Dermis microvascular lymphatic vessel endothelial cell (primary cell): ENCODE measurements around the gene PCSK2. TPM values are rescaled to one million over a fixed set of nuclear protein-coding genes. Genes with fewer than 3 reads are reported as not detected.
"Not testable (repeated sequence)": the region's sequence is repeated elsewhere in the genome, so short reads cannot be mapped to it uniquely, and the experiment has no call there.

Source experiments
- DNase-seq, 2 donors: peaks; one replicate each; pipeline versions ENCODE4 v3.0.0 to v3.0.0-alpha.2; 2010; ENCODE audit warnings: low read depth in 2 of 2
- total RNA-seq: library from RNA; depleted of rRNA; stranded (reverse); fragments of >200 nt; gene quantifications from 2 replicates; pipeline ENCODE4 v1.2.1, GENCODE V29; 2014

Gene PCSK2, protein sequence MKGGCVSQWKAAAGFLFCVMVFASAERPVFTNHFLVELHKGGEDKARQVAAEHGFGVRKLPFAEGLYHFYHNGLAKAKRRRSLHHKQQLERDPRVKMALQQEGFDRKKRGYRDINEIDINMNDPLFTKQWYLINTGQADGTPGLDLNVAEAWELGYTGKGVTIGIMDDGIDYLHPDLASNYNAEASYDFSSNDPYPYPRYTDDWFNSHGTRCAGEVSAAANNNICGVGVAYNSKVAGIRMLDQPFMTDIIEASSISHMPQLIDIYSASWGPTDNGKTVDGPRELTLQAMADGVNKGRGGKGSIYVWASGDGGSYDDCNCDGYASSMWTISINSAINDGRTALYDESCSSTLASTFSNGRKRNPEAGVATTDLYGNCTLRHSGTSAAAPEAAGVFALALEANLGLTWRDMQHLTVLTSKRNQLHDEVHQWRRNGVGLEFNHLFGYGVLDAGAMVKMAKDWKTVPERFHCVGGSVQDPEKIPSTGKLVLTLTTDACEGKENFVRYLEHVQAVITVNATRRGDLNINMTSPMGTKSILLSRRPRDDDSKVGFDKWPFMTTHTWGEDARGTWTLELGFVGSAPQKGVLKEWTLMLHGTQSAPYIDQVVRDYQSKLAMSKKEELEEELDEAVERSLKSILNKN
- not detected in 2 replicates for total RNA-seq

DNA sequence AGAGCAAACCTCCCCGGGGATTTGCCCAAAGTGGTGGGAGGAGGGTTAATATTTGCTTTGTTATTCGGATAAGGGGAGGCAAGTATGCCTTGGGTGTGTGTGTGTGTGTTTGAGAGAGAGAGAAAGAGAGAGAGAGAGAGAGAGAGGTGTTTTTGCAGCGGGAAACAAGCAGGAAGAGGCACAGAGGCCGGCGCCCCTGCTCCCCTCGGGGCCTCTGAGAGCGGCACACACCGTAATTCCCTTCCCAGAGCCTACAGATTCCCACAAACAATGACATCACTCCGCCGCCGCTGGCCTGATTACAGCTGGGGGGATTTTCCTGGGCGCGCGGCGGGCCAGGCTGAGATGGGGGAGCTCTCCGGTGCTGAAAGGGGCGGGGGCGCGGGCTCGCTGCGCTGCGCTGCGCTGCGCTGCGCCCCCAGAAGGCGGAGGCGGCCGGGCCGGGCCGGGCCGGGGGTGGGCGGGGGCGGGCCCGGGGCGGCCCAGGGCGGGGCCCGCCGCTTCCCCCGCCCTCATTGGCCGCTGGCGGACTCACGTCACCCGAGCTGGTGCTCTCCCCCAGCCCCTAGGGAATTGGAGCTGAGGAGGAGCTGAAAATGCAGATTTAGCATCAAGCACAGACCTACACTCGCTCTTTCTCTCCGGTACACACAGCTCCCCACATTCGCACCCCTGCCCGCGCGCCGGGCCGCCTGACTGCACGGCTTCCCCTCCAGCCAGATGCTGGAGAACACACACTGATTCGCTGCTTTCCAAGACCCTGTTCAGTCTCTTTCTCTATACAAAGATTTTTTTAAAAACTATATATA is at the start of gene PCSK2:
TSS of gene PCSK2 (plus strand) at position 631 of the 809 bp plus-strand sequence. CDS start 266 bp downstream, outside the sequence.
- DNase-seq, result peak in 1 of 2 donors; percentile 4

DNA sequence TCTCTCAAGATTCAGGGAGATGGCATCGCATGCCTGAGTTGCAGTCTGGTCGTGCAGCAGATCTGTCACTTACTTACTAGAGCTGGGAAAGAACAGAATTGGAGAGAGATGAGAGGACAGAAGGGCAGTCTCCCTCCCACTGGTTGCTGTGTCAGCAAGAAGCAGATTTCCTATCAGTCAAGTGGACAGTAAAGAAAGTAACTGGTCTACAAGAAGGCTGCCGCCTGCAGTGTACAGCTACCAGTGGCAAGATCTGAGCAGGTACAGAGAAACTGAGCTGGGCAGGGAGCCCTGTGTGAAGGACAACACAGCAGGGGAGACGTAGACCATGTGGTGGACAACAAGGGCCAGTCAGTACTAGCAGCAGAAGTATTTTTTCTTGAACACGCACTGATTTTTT is 49.5 kb upstream of the PCSK2 start:
- DNase-seq, result no peak

DNA sequence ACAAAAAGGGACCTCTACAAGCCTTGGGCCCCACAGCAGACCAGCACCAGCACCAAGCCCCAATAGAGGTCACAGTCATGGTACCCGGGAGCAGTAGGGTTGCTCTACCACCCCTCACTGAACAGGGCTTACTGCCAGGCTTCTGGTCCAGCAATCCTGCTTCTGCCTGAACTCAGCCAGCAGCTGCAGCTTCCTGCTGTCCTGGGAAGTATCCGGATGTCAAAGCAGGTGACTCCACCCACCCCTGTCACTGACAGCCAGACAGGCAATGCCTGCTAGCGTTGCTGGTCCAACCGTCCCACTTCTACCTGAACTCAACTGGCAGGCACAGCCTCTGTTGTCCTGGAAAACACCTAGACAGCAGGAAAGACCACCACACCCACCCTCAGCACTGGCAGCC is 47.0 kb upstream of the PCSK2 start:
- no peak for DNase-seq

DNA sequence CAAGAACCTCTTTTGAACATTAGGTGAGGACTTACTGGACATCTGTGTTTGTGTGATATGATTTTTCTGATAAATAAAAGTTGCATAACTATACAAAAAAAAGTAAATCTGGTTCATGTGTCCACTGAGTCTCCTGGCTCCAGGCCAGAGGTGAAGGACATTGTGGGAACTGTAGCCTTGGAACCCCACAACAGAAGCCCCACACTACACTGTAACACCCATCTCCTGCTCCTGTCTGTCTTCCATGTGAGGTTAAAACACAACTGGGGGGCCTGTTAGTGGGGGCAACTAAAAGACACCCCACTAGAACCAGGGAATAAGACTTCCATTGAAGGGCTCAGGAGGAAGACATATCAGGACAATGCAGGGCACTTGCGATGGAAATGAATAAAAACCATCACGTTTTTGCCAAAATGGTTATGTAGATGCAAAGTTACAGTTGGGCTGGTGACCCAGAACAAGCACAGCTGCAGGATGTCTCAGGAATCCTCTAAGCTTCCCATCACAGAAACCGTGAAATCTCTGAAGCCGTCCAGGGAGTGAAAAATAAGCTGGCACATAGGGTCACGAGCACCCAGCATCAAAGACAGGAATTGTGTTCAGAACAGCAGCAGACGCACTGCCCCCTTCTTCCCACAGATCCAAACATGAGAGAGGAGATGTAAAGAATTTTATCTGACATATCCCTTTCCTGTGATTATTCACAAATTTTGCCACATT is 36.7 kb upstream of the PCSK2 start:
- no peak for DNase-seq

DNA sequence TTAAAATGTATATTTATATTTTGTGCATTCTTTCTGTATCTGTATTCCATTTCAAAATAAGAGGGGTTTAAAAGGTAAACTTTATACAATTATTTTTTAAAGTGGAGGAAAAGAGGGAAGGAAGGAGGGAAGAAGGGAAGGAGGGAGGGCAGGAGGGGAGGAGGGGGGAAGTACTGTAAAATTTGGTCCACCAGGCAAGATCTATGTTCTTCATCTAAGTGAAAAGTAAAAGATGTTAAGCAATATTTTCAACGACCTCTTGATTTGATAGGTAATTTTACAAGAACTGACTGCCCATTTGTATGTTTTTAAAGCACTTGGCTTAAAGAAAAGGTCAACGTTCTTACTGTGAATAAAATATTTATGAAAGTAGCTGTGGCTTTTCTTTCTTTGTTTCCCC is 29.8 kb upstream of the PCSK2 start:
- DNase-seq, result no peak

DNA sequence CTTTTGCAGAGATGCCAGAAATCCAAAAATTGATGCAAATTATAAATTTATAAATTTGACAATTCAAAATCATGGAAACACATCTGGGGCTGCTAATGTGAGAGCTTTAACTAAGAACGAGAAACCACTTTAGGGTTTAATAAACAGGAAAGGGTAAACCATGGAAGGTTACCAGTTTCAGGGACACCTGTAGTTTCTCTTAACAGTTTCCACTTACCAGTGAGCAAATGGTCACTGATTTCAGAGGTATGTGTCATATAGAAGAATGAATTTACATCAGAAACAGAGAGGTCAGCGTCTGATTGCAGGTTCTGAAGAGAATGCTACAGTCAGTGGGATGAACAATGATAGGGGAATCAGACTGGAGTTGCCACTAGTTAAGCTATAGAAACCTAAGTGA is 24.8 kb upstream of the PCSK2 start:
- no peak for DNase-seq

DNA sequence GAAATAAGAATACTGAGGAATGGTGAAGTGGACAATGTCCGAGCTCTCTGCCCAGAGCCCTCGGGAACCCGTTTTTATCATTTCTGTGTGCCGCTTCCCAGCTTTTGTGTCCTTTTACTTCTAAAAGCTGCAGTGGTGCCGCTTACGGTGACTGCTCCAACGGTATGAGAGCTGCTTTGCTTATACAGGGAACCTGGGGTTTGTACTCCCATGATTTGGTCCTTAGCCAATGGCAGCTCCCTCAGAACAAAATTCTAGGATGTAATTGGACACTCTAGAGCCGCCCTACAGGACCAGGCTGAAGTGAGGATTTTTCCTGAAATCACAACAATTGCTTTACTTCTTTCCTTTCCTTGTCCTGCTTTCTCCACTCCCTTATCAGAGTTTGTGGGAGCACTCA is 24.2 kb upstream of the PCSK2 start:
- DNase-seq, result no peak

DNA sequence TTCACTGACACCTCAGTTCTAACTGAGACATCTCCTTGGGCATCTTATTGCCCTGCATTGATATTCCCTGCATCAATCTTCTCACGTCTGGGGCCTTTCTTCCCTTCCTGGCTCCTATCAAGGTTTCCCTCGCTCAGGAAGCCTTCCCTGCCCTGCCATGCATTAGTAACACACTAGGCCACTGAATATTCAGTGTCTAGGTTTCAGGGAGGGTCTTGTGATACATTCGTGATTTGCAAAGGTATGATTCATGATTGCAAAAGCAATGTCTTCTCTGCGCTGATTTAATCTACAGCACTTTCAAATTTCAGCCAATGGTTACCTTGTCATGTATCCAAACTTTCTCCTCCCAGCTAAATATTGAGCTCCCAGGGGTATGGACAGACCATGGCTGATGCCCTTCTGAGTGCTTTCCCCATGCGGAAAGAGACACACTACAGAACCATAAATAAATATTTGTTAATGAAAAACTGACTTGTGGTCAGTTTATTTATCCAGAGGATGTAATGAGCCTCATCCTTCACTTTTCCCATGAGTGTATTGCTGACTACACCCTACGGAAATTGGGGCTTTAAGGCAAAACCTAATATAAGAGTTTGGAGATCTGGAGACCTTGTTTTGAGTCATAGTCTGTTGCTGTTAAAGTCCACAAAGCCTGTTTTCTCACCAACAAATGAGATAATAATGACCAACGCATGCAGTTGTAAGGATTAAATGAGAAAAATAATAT is 21.6 kb upstream of the PCSK2 start:
- DNase-seq, result no peak

DNA sequence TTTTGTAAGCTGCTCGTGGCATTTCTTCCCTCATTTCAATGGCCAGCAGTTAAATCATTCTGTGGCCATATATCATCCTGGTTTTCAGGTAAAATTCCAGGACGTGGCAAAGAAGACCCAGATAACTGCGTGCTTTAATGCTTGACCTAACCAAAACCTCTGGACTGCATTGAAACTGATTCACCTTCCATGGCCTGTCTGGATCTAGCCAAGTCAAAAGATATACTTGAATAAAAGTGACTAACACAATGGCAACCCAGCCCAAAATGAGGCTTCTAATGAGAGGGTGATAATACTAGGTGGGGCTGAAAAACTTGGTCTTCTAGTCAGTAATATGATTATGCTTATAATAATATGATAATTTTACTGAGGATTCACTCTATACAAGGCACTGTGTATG is 16.5 kb upstream of the PCSK2 start:
- no peak for DNase-seq

DNA sequence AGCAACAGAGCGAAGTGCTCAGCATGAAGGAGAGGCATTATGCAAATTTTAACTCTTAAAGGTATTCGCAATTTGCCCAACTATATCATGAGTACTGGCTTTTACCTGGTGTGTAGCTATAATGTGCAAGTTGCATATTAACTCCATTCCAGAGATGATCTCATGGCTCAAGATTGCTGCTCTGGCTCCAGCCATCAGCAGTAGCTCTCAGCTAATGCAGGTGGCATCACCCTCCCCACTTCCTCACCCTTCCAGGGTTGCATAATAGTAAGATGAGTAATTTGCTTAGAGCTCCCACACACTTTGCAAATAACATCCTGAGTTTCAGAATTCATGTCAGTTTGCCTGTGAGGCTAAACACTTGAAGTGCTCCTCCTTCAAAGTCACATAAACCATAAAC is 15.9 kb upstream of the PCSK2 start:
- no peak for DNase-seq

DNA sequence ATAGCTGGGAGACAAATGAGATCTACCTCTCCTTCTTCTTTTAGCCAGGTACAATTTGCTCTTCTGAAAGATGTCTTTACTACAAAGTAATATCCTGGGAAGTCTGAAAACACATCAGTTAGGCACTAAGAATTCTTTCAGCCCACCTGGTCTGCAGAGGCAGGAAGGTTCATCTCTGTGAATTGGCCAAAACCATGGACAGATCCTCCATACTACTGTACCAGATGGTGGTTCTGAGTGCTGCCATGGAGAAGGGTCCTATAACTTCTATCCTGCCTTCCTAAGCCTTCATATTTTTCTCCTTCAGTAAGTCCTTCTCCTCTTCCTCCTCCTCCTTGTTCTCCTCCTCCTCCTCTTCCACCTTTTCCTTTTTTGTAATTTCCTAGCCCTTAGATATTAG is 11.7 kb upstream of the PCSK2 start:
- no peak for DNase-seq

DNA sequence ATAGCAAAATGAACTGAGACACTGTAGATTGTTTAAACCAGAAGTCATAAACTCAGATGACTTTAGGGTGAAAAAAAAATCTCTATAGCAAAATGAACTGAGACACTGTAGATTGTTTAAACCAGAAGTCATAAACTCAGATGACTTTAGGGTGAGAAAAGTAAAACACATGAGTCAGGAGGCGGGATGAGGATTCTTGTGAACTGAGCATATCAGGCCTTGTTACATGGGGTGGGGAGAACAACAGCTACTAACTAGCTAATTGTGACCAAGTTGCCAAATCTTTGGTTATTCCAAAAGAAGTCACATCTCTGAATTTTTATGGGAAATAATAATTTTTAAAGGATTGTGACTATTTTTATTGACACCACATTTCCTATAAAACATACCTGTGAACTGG is 7.0 kb upstream of the PCSK2 start:
- not testable (repeated sequence) for DNase-seq

DNA sequence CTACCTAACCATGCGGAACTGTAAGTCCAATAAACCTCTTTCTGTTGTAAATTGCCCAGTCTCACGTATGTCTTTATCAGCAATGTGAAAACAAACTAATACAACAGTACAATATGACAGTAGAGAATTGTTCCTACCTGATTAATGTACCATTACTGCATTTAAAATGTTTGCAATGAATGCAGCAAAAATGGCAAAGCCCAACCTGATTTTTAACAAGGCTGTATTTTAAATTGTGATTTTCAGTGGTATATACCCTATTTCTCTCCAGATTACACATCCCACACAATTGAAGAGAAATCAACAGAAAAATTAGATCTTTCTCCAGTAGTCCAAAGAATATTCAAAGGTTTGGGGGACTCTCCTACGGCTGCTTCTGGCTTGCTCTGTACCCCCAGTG is 3.3 kb upstream of the PCSK2 start:
- DNase-seq, result no peak

DNA sequence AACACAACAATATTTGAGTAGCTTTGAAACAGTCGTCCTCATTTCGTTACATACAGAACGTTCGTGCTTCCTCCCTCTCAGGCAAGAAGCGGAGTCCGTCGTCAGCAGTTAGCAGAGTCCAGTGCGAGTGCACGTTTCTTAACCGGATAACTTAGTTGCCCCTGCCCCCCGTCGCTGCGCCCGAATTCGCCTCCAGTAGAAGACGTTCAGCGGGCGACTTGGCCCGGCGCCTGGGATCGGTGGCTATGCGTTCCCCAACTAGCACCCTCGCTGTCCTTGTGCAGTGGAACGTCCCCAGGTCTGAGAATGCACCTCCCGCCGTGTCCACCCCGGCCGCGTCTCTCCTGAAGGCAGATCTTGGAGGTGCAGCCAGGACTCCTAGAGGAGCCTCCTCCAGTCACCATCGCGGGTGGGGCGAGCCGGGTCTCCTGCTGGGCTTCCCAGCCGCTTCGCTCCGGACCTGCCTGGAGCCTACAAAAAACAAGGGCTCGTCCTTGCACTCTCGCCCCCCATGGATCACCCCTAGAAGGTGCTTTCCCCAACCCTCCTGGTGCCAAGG is 910 bp upstream of the PCSK2 start:
- no peak for DNase-seq

DNA sequence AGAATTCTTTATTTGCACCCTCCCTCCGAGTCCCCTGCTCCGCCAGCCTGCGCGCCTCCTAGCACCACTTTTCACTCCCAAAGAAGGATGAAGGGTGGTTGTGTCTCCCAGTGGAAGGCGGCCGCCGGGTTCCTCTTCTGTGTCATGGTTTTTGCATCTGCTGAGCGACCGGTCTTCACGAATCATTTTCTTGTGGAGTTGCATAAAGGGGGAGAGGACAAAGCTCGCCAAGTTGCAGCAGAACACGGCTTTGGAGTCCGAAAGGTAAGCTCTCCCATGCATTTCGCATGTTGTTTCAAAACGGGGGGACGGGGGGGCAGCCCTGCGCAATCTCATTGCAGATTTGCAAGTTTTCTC is 357 bp downstream of the PCSK2 start:
- DNase-seq, result no peak

DNA sequence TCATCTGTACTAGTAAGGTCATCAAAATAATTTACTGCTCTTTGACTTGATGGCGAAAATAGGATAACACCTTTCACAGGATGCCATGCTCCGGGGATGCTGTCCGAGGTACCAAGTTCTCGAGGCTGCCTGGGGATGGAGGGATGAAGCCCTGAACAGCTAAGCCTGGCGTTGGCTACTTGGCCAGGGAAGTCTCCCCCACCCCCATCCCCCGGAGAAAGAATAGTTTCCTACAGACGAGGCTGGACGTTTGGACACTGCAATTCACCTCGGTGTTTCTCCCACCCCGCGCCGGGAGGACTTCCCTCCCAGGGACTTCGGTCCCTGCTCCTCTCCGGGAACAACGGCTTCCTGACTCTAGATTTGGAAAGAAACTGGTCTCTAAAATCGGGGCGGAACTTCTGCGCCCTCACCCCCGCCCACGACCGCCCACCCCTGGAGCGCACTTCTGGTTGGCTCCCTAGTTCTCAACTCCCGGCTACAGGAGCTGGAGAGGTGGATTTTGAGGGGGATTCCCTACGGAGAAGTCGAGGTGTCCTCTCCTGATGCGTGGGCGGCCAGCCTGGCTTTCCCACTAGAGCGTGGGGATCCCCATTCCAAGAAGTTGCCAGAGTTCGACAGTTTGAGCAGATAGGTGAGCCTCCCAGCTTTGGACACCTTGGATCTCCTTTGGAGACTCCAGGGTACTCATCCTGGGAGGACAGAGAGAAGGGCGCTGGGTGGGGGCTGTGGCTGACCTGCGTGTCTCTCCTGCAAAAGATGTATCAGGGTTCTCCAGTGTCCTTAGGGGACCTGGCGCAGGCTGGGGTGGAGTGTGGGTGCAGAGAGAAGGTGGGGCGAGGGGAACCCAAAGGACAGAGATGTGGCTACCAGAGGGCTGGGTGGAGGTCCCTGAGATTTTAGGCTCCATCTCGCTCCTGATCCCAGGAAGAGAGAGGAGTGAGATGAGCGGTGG is 1.1 kb downstream of the PCSK2 start:
- DNase-seq, result no peak

DNA sequence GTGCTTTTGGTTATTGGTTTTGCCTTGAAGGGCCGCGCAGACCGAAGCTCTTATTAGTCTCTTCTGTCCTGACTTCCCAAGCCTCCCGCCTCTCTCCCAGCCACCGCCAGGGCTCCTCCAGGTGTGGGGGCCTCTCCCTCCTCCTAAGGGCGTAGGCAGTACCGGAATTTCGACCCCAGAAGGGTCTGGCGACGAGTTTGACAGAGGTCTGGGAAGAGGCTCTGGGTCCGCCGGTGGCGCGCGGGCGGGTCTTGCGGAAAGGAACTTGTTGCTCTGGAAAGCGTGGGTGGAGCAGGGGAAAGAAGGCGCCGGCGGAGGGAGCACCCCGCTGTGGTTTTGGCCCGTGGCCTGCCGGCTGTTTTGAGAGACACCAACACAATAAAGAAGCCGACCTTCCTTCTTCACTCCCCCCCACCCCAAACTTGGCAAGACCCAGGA is 1.8 kb downstream of the PCSK2 start:
- DNase-seq, result no peak

DNA sequence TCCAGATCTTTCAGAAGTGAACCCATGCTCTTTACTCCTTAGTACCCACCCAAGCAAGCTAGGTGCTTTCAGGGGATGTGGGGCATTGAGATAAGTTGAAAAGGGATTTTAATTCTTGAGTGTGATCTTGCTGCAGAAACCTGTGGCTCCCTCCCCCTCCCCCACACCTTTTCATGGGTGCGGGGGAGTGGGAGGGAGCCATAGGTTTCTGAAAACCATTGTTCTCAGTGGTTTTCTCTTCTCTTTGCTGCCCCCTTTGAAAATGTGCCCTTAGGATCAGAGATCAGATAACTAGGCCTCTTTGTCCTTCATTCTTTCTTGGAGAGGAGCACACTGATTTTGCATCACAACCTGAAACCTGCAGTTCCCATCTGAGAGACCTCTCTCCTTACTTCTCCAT is 2.4 kb downstream of the PCSK2 start:
- DNase-seq, result no peak

DNA sequence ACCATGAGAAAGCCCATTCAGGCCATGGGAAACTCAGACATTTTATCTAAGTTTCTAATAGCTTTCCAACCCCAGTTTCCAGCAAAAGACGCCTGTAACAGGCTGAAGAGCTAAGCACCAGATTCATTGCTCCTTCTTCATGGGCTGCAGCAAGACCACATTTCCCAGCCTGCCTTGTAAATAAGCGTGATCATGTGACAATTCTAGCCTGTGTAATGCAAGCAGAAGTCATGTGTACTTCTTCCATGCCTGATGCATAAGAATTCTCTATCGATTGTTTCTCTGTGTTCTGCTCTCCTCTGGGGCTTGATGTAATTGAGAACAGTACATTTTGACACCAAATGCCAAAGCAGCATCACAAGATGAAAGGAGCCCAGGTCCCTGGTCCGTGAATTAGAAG is 6.8 kb downstream of the PCSK2 start:
- no peak for DNase-seq

DNA sequence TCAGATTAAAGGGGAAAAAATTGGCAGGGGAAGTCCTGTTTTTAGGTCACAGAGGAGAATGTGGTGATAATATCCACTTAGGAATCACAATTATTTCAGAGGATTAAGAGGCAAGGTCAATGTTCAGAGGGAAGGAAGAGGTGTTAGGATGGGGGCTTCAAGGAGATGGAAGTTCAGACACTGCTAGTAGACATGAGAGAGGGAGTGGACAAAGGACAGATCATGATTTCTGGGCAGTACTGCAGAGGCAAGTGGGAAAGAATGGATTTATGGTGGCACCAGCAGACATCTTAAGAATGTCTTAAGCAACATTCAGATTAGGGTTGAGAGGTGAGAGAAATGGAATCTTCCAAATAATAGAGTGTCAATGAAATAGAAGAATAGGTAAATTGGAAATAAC is 9.9 kb downstream of the PCSK2 start:
- no peak for DNase-seq
